RWPE1 (cell line): ENCODE data around the gene ARFGAP1.

Experiments
- CTCF ChIA-PET: fragments of 350-600 bp; sonication (Branson Sonifier 250); formaldehyde crosslinking; extraction: SDS; loops from one replicate; lab custom pipeline; 2021; lab: Yijun Ruan, JAX
- POLR2A ChIA-PET: fragments of 400-600 bp; formaldehyde crosslinking; extraction: SDS; loops from one replicate; lab custom pipeline; 2020; ENCODE audit warnings: antibody characterized with exemption; ENCODE audit not compliant: low non-redundant PET; lab: Yijun Ruan, JAX
- DNase-seq: peaks from one replicate; pipeline ENCODE4 v3.0.0; 2012; ENCODE audit warnings: low spot score
- H3K27ac ChIP-seq: fragments of 450-650 bp; 2 replicates; pipeline ENCODE4 v1.5.1; 2017
- CTCF ChIP-seq: fragments of 450-650 bp; conservative IDR thresholded peaks from 2 replicates; pipeline ENCODE4 v1.5.1; 2017; ENCODE audit warnings: low read depth, mild to moderate bottlenecking

Gene ARFGAP1

DNA sequence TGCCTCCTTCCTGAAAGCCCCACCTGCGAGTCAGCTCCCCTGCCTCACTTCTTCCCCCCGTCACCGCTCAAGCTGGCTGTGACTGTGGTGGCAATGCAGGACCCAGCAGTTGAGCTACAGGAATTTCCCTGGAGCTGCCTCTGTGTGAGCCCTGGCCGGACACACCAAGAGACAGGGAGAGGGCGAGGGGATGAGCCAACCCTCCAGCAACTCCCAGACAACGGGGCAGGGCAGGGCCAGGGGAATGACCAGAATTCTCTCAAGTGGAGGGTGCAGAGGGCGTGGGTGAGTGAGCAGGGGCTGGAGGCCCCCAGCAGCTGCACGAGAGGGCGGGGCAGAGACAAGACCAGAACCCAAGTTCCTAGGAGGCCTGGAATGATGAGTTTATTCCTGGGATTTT is 4.9 kb upstream of the ARFGAP1 start:
- no peak for DNase-seq
- ChIA-PET CTCF (no interaction called here), POLR2A (no interaction called here)
- H3K27ac ChIP-seq, result no peak overlapping the region
- TF ChIP-seq CTCF, result no peak

- CTCF ChIA-PET, result interaction anchor here (0.8 kb wide), 1 partner anchor 41 kb away, joined by 3 read pairs; no protein-coding TSS in a partner anchor
- no peak for TF ChIP-seq CTCF
- no peak for DNase-seq
- no peak overlapping the region for H3K27ac ChIP-seq
- POLR2A ChIA-PET, result no interaction called here
Observed at GRCh38 chr20:63268256-63268655, 4.4 kb upstream of the ARFGAP1 start.

GRCh38 chr20:63268671-63269439 is 3.8 kb upstream of the ARFGAP1 start:
- CTCF ChIA-PET, result interaction anchor here (0.6 to 0.8 kb wide), 4 partner anchors 12 to 46 kb away, joined by 3 read pairs; no protein-coding TSS in a partner anchor
- no peak overlapping the region for H3K27ac ChIP-seq
- peak; percentile 63 for DNase-seq
- POLR2A ChIA-PET, result no interaction called here
- no peak for TF ChIP-seq CTCF

DNA sequence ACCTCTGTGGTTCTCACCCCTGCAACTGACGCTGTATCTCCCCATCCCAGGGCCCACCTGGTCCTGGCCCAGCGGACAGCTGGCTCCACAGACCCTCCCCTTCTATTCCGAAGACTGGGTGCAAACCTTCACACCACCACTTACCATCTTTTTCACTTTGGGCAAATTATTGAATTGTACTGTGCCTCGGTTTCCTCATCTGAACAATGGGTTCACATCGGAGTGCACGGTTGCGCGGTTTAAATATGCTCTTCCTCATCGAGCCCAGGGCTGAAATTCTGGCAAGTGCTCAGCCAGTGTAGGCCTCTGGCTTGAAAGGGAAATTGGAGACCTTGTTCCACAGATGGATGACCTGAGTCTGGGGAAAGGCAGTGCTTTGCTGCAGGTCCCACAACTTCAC is 2.9 kb upstream of the ARFGAP1 start:
- no peak for DNase-seq
- POLR2A ChIA-PET, result no interaction called here
- CTCF ChIA-PET, result interaction anchor here (0.7 kb wide), 1 partner anchor 11 kb away, joined by 3 read pairs; no protein-coding TSS in a partner anchor
- no peak overlapping the region for H3K27ac ChIP-seq
- TF ChIP-seq CTCF, result no peak

GRCh38 chr20:63270606-63271325 is 1.8 kb upstream of the ARFGAP1 start:
- POLR2A ChIA-PET, result no interaction called here

More at GRCh38 chr20:63270606-63271325, 1.8 kb upstream of the ARFGAP1 start:
- CTCF ChIA-PET, result interaction anchor here (0.6 to 1.3 kb wide), 5 partner anchors 9 to 47 kb away, joined by 3 to 5 read pairs (median 3); partner anchors contain the start of gene BIRC7
- no peak for TF ChIP-seq CTCF
- no peak for DNase-seq
- no peak overlapping the region for H3K27ac ChIP-seq
